NCI-H2196 (cell line): ENCODE data around the gene SORT1.
"Not testable (repeated sequence)": the region's sequence is repeated elsewhere in the genome, so short reads cannot be mapped to it uniquely, and the experiment has no call there.

Source experiments
- DNase-seq: peaks from one replicate; lab custom pipeline; 2025; ENCODE audit not compliant: unreplicated experiment; lab: John Stamatoyannopoulos, UW

The SORT1 gene

DNA sequence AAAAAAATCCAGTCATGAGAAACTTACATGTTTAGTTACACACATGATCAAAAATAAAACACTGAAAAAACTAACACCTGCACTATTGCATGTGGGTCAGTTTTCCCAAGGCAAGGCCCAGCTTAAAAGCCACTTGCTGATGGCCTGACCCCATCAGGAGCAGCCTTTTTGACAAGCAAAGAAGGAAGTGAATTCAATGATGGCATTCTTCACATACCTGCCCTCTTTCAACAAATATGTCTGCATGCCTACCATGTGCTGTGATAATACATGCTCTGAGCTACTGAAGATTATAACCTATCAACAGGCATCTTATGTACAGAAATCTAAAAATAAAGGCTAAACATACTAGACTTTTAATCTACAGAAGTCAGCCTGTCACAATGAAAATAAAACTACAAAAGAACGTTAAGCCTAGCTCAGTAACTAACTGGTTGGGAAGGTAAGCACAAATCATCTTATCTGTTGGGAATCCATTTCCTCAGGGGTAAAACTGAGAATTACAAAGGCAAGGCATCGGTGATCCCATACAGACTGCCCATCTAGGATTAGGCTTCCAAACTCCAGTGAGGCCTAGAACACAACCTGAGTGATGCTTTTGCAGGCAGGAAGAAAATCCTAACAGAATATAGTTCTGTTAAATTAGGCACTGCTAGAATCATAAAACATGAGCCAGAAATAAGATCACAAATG is 14.5 kb downstream of the SORT1 start:
- no peak for DNase-seq

DNA sequence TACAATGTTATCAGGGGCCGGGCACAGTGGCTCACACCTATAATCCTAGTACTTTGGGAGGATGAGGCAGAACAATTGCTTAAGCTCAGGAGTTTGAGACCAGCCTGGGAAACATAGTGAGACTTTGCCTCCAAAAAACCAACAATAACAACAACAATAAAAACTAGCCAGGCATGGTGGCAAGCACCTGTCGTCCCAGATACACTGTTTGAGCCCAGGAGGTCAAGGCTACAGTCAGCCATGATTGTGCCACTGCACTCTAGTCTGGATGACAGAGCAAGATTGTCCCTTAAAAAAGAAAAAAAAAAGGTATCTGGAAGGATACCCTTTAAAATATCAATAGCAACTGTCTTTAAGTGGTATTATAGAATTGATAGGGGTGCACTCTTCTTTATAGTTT is 16.1 kb downstream of the SORT1 start:
- DNase-seq: no peak

DNA sequence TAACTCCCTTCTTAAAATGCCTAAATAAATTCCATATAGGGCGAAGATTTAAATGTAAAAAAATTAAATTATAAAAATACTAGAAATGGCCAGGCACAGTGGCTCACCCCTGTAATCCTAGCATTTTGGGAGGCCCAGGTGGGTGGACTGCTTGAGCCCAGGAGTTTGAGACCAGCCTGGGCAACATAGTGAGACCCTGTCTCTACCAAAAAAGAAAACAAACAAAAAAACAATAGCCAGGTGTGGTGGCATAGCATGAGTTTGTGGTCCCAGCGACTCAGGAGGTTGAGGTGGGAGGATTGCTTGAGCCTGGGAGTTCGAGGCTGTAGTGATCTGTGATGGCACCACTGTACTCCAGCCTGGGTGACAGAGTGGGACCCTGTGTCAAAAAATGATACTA is 17.8 kb downstream of the SORT1 start:
- DNase-seq: no peak

DNA sequence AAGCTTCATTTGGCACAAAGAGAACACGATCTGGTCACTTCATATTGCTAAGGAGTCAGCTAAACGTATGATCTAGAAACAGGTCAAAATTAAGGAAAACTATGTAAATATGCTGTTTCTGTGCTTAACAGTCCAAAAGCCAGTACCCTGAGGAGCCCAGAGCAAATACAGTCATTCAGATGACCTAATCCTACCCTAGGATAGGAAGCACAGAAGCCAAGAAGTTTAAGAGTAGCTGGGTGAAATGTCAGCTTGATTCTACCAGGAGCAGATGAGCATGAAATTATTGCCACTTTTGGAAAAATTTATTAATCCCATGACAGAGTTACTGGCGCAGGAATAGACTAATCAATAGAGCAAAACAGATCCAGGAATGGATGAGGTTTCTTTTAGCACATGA is 18.3 kb downstream of the SORT1 start:
- DNase-seq: no peak

DNA sequence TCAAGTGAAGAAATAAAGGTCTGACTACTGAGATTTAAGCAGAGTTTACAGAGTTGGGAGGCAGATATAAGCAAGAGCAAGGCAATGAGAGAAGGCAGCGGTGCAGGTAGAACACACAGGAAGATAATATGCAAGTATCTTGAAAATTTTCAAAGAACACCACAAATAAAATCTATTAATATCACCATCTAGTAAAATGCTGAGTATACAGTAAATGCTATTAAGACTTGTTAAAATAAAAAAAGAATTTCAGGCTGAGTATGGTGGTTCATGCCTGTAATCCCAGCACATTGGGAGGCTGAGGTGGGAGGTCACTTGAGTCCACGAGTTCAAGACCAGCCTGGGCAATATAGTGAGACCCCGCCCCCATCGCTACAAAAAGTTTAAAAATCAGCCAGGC is 20.0 kb downstream of the SORT1 start:
- no peak for DNase-seq

DNA sequence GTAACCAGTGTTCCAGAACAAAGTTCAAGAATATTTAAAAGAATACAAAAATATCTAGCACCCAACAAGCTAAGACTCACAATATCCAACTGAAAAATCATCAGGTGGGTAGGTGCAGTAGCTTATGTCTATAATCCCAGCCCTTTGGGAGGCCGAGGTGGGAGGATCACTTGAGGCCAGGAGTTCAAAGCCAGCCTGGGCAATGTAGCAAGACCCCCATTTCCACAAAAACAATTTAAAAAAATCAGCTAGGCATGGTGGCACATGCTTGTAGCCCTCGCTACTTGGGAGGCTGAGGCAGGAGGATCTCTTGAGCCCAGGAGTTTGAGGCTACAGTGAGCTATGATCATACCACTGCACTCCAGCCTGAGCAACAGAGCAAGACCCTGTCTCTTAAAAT is 24.0 kb downstream of the SORT1 start:
- not testable (repeated sequence) for DNase-seq

DNA sequence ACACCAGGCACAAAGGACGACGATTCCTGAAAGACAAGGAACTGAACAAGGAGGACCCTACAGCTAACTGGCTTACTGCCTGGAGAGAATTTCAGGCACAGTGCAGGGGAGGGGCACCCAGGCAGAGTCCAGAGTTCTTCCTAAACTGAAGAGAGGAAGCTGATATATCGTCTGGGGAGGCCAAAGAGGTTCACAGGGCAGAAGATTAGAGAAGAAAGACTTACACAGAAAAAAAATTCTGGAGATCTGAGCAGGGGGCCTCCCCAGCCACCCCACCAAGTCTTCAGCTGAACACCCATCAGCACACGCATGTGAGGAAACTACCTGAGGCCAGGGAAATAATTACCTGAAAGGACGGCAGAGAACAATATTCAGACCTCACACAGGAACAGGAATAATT is 24.6 kb downstream of the SORT1 start:
- no peak for DNase-seq

DNA sequence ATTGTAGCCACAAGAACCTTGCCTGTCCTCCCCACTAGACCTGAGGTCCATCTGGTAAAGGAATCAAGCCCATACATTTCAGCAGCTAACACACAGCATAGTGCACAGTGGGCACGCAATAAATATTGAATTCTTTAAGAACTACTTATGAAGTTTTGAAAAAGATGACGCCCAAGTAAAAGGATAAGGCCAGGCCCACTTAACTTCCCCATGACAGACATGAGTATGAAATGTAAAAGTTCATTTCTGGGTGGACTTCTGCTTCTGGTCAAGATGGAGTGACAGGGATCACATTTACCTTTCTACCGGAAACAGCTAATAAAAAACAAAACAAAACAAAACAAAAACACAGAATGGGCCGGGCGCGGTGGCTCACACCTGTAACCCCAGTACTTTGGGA is 25.4 kb downstream of the SORT1 start:
- DNase-seq: no peak

DNA sequence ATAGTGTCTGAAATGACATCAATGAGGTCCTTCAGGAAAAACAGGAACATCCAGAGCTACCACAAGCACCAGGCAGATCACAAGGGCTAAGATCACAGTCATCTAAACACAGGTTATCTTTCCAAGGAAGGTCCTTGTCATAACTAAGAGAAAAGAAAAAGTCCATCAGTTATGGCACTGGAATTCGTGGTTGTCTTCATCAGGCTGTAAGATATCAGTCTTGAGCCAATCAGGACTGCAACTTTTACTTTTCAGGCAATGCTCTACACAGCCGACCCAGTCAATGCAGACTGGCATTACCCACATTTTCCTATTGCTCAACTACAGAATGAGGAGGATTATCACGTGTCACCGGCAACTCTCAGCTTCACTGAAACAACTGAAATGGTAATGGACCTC is 26.4 kb downstream of the SORT1 start:
- no peak for DNase-seq

DNA sequence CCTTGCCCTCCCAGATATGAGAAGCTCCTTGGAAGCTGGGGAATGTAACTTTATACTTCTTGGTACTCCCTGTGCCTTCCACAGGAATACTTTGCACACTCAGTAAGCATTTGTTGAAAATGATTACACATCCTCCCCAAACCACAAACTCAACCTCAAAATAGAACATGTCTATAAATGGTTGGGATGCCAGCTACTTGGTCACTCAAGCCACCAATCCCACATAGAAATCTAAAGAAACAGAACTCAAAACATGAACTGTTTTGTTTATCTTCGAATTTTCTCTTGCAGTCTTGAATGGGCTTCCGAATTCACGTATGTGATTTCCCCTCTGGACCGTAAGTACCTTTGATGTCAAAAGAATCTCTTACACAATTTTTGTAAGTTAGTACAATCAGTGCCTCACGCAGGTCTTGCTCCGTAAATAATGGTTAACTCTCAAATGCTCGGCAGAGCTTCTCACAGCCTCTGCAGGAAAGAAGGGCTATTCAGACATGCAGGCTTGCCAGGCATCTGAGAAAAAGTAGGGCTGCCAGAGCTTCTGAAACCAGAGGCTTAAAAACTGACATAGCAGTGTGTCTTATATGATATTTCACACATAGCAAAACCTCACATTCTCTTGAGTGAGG is 26.9 kb downstream of the SORT1 start:
- DNase-seq: no peak

DNA sequence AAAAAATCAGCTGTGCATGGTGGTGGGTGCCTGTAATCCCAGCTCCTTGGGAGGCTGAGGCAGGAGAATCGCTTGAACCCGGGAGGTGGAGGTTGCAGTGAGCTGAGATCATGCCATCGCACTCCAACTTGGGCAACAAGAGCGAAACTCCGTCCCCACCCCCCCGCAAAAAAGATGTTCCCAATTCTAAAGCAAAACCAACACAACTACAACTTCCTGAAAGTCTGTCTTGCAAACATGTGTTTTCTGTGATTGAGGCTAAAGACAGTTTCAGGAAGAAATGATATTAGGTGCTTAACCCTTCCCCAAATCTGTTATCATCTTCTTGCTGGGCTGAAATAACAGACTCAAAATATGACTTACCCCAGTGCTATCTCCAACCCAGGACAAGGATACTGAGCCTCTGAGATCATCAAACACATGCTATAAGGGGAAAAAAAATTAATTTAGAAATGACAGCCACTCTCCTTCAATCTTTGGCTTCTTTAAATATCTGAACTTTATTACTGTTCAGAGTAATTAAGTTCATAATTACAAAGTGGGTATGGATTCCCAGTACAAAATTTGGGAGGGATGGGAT is 28.5 kb downstream of the SORT1 start:
- no peak for DNase-seq

DNA sequence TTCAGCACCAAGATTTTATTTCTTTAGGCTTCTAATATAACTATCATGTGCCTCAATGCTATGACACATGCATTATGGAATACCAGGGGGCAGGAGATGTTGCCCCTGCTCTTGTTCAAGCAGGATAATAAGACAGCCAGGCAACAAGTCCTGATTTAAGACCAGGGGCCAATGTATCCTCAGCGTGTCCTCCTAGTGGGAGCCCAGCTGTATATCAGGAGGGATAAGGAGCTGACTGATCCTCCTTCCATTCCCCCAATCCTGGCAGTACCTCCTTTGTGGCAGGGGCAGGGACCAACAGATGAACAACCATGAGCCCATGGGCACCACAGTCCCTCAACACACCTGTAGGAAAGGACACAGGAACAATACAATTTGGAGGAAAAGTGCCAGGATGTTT is 29.3 kb downstream of the SORT1 start:
- DNase-seq: no peak

DNA sequence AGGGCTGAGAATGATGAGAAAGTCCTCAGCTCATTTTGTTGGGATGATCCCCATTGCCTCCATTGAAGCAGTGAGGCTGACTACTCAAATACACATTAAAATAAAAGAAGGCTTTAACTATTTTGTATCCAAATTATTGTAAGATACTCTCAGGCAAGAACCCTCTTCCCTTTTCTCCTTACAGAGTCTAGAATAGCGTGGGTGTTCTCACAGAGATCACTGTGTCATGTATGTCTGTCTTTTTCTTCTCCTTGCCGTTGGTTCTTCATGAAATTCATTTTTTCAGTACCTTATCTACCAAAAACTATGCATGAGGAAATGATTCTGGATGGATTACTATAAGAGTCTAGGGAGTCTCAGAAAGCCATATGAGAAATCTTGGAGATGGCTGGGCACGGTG is 30.1 kb downstream of the SORT1 start:
- no peak for DNase-seq

DNA sequence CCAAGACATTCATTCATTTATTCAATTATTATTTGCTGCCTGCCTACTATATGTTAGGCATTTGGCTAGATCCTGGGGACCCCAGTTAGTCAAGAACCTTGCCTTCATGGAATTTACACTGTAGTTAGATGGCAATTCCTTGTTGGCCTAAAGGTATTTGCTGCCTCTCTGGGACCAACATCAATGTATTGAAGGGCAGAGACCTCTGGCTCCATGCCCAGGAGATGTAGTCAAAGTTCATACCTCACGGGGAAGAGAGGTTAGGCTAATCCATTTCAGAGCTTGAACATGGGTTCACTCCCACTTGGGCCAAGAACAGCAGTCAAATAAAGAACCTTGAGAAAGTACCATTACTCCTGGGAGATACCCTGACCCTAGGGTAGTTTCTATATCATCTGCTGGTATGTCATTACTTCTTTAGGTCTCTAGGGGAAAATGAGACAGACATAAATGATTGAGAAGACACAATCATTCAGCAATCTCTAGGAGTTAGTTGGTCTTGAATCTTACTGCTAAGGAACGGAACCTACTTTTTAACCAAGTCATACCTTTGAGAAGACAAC is 32.0 kb downstream of the SORT1 start:
- DNase-seq: no peak

DNA sequence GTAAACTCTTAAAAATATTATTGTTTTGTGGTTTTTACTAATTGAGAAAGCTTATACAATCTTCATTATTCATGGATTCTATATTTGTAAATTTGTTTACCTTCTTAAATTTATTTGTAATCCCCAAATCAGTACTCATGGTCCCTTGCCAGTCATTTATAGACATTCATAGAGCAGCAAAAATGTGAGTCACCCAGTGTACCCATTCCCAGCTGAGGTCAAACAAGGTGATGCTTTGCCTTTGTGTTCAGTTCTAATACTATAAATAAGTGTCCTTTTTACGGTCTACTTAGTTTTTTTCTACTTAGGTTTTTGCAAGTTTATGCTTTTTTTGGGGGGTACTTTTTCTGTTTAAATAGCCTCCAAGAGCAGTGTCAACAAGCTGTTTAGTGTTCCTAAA is 36.1 kb downstream of the SORT1 start:
- no peak for DNase-seq

DNA sequence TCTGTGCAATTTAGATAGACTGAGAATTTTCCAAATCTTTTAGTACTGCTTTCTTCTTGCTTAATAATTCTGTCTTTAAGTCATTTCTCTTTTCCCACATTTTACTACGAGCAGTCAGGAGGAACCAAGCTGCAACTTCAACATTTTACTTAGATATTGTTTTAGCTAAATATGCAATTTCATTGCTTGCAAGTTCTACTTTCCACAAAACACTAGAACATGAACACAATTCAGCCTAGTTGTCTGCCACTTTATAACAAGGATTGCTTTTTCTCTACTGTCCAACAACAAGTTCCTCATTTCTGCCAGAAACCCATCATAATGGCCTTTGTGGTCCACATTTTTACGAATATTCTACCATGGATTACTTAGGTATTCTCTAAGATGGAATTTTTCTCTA is 36.6 kb downstream of the SORT1 start:
- no peak for DNase-seq

DNA sequence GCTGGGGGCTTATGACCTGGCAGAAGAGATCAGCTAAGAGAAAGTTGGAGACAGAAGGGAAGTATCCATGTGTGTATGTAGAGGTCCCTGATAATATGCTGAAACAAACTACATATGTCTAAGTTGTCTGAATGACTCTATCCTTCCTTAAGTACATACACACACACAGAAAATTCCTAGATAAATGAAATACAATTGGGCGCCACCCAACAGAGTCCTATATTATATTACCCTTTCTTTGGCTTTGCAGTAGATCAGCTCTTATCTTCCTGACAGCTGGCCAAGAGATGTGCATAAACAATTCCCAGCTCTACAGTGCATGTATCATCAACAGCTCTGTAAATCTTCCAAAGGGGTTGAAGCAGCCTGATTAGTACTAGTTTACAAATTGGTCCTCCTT is 40.1 kb downstream of the SORT1 start:
- peak; percentile 30 for DNase-seq

DNA sequence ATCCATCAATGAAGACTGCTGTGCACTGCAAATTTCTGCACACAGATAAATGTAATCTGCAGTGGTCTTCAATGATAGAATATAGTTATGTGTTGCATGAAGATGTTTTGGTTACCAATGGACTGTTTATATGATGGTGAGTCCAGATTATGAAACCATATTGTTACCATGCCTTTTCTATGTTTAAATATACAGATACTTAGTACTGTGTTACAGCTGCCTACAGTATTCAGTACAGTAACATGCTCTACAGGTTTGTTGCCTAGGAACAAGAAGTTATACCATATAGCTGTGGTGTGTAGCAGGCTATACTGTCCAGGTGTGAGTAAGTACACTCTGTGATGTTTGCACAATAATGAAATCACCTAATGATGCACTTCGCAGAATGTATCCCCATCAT is 40.8 kb downstream of the SORT1 start:
- DNase-seq: no peak

DNA sequence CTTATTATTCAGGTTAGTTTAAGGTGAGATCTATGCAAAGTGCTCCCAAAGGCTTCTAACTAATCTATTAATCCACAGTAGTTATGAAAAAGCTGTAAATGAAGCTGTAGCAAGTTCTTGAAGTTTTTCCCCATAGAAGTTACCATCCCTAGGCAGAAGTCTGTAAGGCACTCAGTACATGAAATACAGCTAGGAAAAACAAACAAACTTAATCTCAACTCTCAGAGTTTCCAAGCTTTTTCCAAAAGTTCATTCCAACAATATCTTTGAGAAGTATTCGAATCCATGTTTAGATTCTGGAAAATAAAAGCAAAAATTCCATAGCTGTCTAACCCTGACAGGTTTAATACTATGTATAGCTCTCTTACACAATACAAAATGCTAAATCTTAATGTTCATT is 41.2 kb downstream of the SORT1 start:
- DNase-seq: no peak

DNA sequence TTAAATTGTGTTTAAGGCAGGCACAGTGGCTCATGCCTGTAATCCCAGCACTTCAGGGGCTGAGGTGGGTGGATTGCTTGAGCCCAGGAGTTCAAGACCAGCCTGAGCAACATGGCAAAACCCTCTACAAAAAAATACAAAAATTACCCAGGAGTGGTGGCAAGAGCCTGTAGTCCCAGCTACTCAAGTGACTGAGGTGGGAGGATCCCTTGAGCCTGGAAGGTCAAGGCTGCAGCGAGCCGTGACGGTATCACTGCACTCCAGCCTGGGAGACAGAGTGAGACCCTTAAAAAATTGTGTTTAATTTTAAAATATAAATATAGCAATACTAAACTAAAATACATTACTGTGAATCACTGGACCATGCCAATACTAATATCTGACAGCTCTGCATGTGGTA is 42.8 kb downstream of the SORT1 start:
- no peak for DNase-seq

DNA sequence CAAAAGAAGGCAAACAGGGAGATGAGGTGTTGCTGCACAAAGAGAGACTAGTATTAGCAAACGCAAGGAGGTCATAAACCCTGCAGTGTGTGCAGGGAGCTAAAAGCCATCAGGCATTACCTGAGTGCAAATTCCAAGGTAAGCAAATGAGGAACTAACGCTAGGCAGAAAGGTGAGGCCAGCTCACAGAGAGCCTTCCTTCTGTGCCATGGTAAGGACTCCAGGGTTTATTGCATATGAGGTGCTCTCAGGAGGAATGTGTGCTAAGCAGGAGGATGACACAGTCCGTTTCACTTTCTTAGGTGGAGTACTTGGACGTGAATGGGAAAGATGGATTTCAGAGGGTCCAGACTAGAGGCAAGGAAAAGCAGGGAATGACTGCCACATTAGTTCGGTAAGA is 46.3 kb downstream of the SORT1 start:
- DNase-seq: no peak

DNA sequence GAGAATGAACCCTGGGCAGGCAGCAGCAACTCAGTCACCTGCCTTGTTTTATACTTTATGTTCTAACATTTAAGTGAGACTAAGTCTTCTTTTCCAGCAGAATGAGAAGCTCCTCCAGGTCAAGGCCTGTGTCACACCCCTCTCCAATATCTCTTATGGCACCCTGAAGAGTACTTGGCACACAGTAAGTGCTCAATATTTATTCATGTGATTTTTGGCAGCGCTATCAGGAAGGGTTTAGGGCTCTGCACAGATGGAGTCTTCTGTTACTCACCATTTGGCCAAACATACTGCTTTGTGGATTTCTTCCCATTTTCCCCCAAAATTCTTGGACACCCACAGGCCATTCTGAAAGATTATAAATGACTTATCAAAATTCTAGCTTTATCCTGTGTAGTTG is 47.1 kb downstream of the SORT1 start:
- DNase-seq: peak; percentile 22

DNA sequence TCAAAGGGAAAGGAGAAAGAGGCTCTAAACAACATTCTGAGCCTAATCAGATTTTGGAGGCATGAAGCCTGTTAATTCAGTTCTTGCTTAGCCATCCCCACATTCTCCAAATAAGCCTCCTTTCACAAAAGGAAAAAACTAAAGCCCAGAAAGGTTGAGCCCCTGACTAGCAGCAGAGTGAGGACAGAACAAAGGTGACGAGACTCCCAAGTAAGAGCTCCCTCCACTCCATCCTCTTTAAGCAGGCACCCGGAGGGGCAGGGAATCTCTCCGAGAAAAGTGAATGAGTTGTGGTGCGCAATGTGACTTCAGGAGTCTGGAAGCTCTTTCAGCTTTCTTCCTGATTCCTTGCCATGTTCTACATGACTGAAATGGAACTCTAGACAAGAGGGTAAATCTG is 47.5 kb downstream of the SORT1 start:
- no peak for DNase-seq
